HL-60/S4 treated with retinoic acid at 250 ng/mL for 4 days and 3 days (cell line): Measurements from ENCODE around the gene POU2AF1.

Source experiments
- in situ Hi-C: fragments of 300-500 bp; cut with MboI; formaldehyde crosslinking; loops from 2 replicates; pipeline ENCODE4 v1.7.0; 2022; ENCODE audit warnings: low sequenced_read_pairs

POU2AF1 gene

DNA sequence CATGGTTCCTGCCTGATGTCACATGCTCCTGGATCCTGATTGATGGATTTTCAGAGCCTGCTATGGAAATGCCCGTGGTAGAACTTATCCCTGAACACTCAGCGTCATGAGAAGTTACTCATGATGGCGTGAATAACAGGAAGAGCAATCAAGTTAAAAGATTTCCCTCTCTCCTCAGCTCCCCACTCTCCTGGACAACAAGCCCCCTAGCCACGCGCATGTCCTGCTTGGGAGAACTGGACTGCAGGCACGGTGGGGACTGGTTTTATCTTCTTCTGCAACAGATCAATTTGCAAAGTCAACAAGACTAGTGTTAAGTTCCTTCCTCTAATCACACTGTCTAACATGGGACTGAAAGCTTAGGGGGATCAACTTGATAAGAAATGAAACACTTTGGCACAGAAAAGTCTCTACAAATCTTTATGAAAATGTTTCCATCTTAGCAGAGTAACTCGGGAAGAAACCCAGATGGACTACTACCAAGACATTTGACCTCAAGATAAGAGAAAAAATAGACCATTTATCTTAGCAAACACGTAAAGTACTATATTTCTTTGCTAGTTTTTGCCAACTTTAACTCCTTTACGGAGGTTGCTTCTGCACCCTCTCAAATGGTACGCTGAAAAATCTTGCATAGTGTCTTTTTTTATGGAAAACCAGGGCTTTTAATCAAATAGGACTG lies 27.6 kb downstream of the POU2AF1 start:
- in situ Hi-C loops: no loop called here

DNA sequence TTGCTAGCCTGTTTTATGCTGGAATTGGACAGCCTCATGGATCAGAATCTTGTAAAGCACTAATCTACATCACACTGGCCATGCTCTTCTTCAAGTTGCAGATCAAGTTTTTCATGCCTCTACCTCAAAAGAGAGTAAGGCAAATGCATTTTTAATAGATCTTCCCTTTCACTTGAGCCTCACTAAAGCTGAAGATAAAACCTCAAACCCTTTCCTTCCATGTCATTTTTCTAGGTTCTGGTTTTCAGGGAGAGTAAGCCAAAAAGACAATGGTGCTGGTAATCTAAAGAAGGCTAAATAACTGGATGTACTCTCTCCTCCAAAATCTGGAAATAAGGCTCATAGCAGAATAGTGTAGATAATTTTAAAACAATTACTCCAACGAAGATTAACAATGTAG lies 28.3 kb downstream of the POU2AF1 start:
- in situ Hi-C loops: no loop called here

DNA sequence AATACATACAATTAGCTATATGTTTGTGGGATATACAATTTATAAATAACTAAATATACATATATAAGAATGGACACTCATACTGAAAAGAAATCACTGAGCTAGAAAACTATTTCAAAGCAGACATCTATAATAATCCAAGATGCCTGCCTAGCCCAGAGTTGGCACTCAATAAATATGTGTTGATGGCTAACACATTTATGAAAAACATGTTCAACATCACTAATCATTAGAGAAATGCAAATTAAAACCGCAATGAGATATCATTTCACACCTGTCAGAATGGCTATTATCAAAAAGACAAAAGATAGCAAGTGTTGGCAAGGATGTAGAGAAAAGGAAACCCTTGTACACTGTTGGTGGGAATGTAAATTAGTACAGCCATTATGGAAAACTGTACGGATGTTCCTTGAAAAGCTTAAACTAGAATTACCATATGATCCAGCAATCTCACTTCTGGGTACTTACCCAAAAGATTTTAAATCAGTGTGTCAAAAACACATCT lies 29.8 kb downstream of the POU2AF1 start:
- in situ Hi-C loops: no loop called here

DNA sequence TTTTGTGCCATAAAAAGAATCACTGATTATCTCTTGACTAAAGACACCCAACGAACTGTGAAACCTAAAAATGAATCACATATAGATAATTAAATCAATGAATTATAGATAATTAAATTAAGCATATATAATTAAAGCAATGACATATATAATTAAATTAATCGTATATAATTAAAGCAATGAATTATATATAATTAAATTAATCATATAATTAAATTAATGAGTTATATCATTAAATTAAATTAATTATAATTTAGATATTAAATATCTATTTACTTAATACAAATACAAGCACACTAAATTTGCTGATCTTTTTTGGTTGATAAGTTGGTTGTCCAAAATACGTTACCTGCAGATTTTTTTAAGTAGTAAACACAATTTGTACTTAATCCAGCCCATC lies 30.9 kb downstream of the POU2AF1 start:
- in situ Hi-C loops: no loop called here

DNA sequence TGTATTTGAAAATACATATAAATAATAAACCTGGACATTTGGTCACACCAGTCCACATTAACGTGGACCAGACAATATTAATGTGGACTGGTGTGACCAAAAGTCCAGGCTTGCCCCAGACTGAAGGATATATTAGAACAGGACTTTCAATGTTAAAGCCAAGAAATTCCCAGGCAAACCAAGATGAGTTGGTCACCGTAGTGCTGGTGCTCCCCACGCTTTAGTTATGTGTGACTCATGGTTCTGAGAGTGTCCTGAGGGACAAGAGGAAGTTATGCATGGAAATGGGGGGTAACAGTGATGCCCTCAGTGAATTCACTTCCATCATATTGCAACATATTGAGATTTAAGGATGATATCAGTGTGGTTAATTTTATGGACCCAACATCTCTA lies 31.4 kb downstream of the POU2AF1 start:
- in situ Hi-C loops: no loop called here

DNA sequence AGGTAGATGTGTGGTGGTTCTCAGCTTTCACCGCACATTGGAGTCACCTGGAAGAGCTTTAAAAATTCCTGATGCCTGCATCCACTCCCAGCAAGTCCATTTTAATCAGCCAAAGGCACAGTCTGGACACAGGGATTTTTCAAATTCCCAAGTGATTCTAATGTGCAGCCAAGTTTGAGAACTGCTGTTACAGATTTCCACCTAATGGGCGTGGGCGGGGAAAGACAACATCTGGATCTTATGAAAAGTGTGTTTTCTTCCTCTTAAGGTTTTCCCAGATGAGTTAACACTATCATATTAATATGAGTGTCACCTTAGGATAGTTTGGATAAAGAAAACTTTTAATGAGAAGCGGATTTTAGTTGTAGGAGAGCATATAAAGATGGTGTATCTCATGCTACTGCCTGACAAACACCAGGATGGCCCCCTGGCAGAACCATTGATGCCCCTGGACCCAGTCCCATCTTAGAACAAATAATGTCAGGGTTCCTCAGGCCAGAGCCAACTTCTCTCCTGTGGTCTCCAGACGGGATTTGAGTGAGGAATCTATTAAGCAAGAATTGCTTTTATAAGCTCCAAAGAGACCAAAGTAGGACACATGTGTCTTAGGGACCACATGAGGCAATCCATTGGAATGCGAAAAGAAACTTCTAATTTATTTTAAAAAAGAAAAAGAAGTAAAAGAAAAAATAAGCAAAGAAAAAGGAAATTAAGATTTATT lies 31.9 kb downstream of the POU2AF1 start:
- in situ Hi-C loops: no loop called here

DNA sequence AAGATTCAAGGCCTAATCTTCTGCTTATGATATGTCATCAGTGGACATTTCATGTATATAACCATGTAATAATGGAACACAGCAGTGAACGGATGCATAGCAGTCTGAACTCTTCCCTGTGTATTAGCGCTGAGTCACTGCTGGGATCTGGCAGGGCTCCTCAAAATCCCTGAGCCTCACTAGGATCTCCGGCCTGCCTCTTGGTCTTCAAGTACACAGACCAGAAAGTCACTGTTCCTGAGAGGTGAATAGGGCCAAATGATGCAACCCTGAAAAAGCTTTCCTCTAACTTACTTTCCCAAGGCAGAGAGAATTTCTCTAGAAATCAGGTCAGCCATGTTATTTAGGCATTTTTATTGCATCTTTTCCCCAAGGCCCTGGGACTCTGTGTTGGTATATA lies 35.0 kb downstream of the POU2AF1 start:
- in situ Hi-C loops: no loop called here

DNA sequence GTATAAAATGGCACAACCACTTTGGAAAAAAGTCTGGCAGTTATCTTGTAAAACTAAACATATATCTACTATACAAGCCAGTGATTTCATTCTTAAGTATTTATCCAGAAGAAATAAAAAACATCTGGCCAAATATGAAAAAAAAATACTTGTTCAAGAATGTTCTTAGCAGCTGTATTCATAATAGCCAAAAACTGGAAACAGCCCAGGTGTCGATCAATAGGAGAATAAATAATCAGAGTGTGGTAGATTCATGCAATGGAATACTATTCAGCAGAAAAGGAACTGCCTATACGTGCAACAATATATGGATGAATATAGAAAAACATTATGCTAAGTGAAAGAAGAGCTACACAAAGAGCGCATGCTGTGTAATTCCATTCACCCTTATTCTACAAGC lies 36.7 kb downstream of the POU2AF1 start:
- in situ Hi-C loops: no loop called here

DNA sequence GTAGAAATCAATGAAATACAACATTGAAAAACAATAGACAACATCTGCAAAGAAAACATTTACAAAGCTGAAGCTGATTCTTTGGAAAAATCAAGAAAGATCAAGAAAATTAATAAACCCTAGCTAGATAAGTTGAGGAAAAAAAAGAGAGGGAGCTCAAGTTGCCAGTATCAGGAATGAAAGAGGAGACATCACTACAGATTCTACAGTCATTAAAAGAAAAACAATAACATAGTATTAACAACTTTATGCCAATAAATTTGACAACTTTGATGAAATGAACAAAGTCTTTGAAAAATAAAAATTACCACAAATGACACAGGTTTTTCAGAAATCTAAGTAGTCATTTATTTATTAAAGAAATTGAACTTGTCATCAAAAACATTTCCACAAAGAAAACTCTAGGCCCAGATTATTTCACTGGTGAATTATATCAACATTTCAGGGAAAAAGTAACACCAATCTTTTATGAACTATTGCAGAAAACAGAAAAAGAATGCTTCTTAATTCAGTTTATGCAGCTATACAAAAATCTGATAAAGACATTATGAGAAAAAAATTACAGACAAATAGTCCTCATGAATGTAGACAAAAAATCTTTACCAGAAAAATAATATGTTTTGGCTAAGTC lies 39.2 kb downstream of the POU2AF1 start:
- in situ Hi-C loops: no loop called here

DNA sequence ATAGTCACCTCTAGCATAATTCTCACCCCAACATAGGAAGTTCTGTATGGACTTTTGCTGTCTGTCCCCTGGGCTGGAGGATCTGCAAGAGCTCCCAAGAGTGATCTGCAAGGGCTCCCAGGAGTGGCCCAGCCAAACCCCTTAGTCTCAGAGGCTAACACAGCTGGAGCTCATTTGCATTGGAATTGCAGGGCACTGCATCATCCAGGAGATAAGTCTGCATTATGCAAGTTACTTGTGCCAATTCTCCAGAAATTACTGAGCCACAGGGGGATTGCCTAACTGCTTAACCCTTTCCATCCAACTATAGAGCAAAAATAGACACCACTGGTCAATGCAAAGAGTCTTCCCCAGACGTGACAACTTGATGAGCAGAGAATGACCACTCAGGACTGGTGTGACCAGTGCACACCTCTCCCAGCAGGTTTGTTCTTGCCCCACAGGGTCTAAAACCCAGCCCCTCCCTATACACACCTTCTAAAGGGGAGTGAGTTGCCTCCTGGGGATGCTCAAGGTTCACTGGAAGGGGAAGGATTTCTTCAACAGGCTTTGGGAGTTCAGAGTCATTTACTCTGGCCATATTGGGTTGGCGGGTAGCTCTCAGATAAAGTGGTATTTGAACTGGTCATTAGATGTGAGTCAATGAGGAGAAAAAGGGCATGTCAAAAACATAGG lies 42.4 kb downstream of the POU2AF1 start:
- in situ Hi-C loops: no loop called here

DNA sequence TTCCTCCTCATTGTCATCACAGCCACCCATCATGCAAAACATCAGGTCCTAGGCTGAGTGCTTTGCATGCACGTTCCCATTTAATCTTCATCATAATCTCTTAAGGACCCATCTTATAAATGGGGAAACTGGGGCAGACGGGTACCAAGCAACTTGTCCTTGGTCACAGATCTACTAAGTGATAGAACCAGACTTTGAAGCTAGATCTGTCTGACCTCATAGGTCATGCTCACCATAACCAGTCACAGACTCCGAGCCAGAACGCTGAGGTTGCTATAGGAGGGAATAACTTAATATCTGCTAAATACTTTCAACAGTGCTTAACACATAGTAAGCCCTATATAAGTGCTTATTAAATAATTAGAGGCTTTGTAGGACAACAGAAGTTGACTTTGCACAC lies 43.0 kb downstream of the POU2AF1 start:
- in situ Hi-C loops: no loop called here

DNA sequence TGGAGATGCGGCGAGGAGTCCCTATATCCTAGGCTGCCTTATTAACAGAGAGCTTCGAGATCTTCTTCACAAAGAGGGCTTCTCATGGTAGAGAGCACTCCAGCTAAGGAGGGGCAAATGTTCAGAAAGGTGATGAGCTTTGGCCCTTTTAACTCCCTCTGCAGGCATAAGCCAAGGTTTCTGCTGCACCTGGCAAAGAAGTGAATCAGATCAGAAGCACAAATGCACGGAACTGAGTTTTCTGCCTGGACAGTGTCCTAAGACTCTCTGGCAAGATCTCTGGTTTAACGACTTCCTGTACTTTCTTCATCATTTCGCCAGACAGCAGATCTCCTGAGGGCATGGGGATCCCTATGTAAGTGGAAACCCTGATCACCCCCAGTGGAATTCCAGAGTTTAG lies 43.5 kb downstream of the POU2AF1 start:
- in situ Hi-C loops: no loop called here

DNA sequence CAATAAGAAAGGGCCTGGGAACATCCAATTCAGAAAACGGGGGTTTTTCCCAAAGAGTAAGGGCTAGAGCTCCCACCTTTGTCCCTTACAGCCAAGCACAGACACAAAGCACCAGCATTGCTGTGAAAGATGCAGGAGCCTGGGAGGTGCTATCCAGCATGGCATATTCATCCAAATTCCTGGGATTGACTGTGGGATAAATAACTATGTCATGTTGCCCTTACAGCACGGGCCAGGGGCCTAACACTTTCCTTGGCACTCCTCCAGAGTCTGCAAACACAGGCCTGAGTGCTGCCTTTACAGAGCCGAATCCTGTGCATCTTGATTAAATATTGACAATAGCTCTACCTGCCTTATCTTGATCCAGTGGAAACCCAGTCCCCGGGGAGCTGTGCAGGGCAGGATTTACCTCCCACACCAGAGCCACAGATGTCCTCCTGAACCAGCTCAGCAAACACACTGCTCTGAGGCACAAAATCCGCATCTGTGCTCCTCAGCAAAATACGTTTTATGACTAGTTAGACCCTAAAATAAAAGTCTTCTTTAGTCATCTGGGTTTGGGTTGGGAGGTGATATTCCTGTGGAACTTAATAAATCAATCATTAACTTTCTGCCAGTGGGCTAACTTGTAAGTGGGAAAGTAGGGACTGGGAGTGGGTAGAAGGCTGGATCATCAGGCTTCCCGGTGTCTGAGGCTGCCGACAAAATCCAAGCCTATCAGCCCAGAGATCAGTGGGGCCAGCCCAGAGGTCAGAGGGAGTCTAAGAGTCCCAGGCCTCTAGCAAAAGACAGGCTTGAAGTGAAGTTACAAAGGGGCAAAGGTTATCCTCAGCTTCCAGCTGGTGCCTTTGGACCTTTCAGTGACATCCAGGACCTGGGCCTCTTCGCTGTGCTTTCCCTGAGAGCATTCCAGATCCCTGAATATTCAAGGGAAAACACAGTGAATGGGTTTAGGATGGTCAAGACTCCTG lies 44.3 kb downstream of the POU2AF1 start:
- in situ Hi-C loops: no loop called here

DNA sequence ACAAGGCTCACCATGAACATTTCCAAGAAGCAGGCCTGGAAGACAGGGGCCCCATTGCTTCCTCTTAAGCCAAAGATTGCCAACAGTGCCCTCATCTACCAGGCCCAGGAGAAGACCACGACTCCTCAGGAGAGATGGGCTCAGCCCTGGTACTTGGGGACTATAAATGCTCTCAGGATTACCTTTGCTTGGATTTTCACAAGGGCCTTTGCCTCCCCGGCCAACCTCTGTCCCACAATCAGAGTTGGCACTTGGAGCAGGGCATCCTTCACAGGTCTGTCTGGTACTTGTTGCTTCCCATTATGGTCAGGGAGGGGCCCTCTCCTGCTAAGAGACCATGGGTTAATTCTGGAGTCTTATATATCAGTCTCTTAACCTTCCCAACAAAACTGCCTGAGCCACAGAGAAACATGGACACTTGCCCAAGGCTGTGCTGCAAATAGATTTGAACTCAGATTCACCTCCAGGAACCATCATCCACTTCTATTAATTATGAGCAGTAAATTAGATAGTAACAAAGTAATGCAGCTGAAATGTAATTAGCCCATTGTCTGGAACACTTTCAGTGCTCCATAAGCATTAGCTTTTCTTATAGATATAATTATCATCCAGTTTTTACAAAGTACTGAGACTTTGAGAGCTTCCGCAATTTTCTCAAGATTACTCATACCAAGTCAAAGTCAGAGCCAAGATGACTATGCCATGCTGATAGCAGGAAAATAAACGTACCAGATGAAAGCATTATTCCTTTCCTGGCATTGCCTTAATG lies 47.2 kb downstream of the POU2AF1 start:
- in situ Hi-C loops: no loop called here

DNA sequence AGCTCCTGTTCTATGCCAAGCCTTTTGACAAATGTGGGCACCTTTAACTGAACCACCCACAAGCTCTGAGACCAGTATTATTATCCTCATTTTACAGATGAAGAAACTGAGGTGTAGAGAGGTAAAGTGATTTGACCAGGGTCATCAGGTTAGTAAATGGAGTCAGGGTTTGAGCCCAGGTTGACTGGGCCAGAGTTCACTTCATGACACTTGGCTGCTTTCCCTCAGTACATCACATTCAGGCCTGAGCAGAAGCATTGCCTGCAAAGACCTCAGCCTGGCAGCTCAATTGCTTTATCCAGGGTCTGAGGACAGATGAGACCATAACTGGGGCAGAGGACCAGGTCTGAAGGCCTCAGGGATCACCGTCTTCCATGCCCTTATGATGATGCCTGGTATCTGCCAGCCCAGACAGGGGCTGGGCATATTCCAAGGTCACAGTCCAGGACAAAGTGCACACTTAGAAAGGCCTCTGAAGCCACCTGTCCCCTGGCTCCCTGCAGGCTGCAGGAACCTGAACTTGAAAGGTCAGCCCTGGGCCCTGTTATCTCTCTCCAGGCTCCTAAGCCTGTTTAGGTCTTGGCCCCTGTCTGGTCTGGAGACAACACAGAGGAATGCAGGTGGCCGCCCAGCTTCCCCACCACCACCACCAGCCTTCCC lies 48.7 kb downstream of the POU2AF1 start:
- in situ Hi-C loops: no loop called here

DNA sequence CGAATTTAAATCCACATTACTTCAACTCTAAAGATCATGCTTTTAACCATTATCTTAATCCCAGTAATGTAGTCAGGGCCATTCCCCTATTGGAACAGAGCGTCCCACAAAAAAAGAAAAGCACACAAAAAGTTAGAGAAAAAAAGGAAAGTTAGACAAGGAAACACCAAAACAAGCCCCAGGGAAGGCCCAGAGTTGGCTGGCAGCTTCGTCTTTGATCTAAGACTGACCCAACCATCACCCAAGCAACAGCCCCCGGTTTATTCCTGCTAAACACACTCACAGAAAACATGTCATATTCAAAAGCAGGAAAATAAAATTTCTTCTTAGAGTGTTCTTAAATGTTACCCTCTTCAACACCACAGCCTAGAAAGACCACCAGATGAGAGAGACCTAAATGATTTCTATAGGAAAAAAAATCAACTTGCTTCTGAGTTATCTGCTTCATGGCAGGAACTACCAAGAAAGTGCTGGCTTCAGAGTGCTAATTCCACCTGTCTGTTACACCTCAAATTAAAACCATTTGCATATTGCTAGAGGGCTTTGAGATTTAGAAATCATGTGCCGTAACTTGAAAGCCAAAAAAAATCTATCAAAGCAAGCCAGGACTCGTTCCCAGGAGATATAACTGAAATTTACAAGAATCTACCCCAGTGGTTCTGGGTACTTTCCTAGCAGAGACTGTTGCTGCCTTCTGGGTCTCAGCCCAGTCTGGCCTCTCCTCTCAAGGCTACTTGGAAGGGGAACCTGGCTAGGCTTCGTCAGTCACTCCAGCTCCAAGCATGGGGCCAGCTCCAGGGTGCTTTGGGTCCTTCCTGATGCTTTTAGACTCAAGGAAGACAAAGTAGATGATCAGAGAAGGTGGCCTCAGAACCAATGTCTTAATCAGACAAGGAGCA lies 49.5 kb downstream of the POU2AF1 start:
- in situ Hi-C loops: no loop called here

DNA sequence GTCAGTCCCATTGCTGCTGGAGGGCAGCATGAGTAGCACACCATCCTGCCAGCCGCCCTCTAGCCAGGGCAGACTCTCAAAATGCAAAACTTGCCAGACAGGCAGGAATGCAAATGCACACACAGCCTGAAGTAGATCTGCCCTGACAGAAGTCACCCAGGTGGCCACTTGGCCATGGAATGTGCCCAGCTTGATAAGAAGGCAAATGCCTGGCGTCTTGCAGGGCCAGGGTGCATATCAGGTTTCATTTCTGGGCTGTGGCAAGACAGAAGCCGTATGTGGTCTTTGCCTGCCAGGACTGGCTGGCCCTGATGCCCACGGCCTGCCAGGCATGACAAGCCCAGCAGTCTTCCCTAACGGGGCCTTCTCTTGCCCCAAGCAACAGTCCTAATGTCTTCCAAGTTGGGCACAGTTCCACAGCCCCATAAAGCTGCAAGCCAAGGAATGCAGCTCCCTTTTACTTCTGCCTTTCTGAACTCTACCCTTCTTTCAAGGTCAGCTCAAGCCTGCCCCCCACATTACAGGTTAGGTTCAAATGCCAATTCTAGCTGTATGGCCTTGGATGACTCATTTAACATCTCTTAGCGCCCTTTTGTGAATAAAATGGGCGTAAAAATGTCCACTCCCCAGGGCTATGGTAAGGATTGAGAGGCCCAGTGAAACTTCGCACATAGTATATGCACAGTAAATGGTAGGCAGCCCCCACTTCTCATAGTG lies 51.0 kb downstream of the POU2AF1 start:
- in situ Hi-C loops: no loop called here
